HL-60 (cell line): Measurements from ENCODE around the gene IL1RAPL2.

ENCODE experiments used
- DNase-seq, 2 experiments: peaks; one replicate each; pipeline ENCODE4 v3.0.0-alpha.2; 2010 to 2020; ENCODE audit warnings: low read depth in 1 of 2, low spot score in 1 of 2
- H3K27ac ChIP-seq: fragments of 250-450 bp; sonication (Bioruptor Pico); replicated peaks from 2 replicates; pipeline ENCODE4 v1.5.1; 2020; ENCODE audit warnings: mild to moderate bottlenecking, moderate library complexity
- H3K27me3 ChIP-seq: fragments of 250-450 bp; sonication (Bioruptor Pico); 2 replicates; pipeline ENCODE4 v1.5.1; 2021; ENCODE audit warnings: mild to moderate bottlenecking, moderate library complexity; ENCODE audit not compliant: insufficient read depth, poor library complexity, severe bottlenecking
- H3K4me3 ChIP-seq: replicated peaks from 2 replicates; pipeline ENCODE4 v1.5.1; 2011; ENCODE audit warnings: mild to moderate bottlenecking, control low read depth, low read length; ENCODE audit not compliant: insufficient read depth
- CTCF ChIP-seq: IDR thresholded peaks from one replicate; pipeline ENCODE4 v1.5.1; 2011; ENCODE audit warnings: low read length, control low read depth, inconsistent platforms; ENCODE audit not compliant: insufficient read depth
- GABPA ChIP-seq: IDR thresholded peaks from 2 replicates; pipeline ENCODE4 v1.6.1; 2012; ENCODE audit warnings: low read depth
- POLR2AphosphoS5 ChIP-seq: IDR thresholded peaks from 2 replicates; pipeline ENCODE4 v1.6.1; 2012; ENCODE audit warnings: low read depth
- REST ChIP-seq: IDR thresholded peaks from 2 replicates; pipeline ENCODE4 v1.6.1; 2012; ENCODE audit warnings: low read depth; ENCODE audit not compliant: insufficient replicate concordance
- SPI1 ChIP-seq: IDR thresholded peaks from 2 replicates; pipeline ENCODE4 v1.6.1; 2012; ENCODE audit warnings: low read depth, mild to moderate bottlenecking, borderline replicate concordance

IL1RAPL2 gene

GRCh38 chrX:105533951-105534350 is 968.0 kb downstream of the IL1RAPL2 start:
- Histone ChIP-seq H3K27me3 (no peaks in the 10 kb centered on the region), H3K4me3 (no peak overlapping the region), H3K27ac (no peak overlapping the region)
- no peak for DNase-seq
- TF ChIP-seq SPI1 (no peak), CTCF (no peak), GABPA (no peak), REST (no peak), POLR2AphosphoS5 (no peak)

- no peak for DNase-seq
- no peak for TF ChIP-seq CTCF
- TF ChIP-seq POLR2AphosphoS5, result no peak
- no peak for TF ChIP-seq SPI1
- TF ChIP-seq REST, result no peak
- TF ChIP-seq GABPA, result no peak
- Histone ChIP-seq H3K27ac (no peak overlapping the region), H3K4me3 (no peak overlapping the region), H3K27me3 (no peaks in the 10 kb centered on the region)
These were observed 977.3 kb downstream of the IL1RAPL2 start for GRCh38 chrX:105543283-105543682.

GRCh38 chrX:105550043-105550663 is 984.2 kb downstream of the IL1RAPL2 start:
- no peak for TF ChIP-seq POLR2AphosphoS5
- no peak for TF ChIP-seq CTCF
- no peak for TF ChIP-seq GABPA
- no peak for TF ChIP-seq REST
- TF ChIP-seq SPI1, result no peak
- Histone ChIP-seq H3K4me3 (no peak overlapping the region), H3K27ac (no peak overlapping the region), H3K27me3 (no peaks in the 10 kb centered on the region)
- no peak for DNase-seq
